ENCODE results near the gene OVAAL. TPM values are rescaled to one million over a fixed set of nuclear protein-coding genes. Genes with fewer than 3 reads are reported as not detected.

Gene OVAAL
- total RNA-seq, 4 donors from 2014 or later: not detected

DNA sequence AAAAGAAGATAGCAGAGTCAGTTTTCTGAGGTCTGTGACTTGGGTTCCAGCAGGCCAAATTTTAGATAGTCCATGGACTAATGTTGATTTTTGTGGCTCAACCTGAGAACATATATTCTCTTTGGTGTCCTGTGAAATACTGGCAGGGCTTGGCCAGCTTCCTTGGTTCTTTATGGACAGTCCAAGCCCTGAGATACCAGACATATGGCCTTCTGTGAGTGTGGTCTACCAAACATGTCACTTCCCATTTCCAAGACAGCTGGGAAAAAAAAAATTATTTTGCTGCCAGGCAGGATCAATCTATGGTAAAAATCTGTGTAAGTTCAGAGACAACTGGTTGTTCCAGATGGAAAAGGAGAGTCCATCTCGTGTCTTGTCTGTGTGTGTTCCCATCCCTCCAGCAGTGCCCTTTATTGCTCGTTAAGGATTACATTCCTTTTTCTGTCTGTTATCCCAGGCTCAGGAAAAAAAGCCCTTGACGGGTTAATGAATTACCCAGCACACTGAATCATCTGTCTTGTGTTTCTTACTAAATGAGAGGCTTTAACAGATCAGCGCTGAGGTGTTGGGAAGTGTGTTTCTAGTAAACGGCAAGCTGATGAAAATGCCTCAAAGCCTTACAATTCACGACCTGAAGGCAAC is 39.7 kb downstream of the OVAAL start:
- 47 to 54% methylated on average over 6 of the region's 6 CpGs for WGBS, 2 donors
- TF ChIP-seq, protein P1, sequence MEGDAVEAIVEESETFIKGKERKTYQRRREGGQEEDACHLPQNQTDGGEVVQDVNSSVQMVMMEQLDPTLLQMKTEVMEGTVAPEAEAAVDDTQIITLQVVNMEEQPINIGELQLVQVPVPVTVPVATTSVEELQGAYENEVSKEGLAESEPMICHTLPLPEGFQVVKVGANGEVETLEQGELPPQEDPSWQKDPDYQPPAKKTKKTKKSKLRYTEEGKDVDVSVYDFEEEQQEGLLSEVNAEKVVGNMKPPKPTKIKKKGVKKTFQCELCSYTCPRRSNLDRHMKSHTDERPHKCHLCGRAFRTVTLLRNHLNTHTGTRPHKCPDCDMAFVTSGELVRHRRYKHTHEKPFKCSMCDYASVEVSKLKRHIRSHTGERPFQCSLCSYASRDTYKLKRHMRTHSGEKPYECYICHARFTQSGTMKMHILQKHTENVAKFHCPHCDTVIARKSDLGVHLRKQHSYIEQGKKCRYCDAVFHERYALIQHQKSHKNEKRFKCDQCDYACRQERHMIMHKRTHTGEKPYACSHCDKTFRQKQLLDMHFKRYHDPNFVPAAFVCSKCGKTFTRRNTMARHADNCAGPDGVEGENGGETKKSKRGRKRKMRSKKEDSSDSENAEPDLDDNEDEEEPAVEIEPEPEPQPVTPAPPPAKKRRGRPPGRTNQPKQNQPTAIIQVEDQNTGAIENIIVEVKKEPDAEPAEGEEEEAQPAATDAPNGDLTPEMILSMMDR (IDR thresholded peaks at IDR 0.05): no peak
- no peak for TF ChIP-seq POLR2A (IDR thresholded peaks at IDR 0.05)
- no peak overlapping the region for H3K4me3 ChIP-seq (ENCODE audit: low read depth, poor library complexity, severe bottlenecking)
- intact Hi-C loops (cut with DNase I; ENCODE audit: low total_unique reads): no loop called here
- no peak for DNase-seq (ENCODE audit: low spot score in 2 of 2)

DNA sequence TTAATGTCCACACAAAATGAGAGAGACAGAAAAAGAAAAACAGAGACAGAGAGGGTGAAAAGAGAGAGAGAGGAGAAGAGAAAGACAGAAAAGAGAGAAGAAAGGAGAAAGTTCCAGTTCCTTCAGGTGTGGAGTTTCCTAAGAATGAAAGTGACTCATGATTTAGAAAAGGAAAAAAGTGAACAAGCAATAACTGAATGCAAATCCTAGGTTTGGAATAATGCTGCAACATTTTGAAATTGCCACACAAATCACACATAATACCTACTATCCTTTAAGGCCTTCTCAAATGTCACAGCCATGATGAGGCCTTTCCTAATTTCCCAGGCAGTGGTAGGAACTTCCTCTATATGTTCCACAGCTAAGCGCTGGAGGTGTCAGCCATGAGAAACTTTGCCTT is 41.6 kb downstream of the OVAAL start:
- no peak for TF ChIP-seq POLR2A (IDR thresholded peaks at IDR 0.05)
- TF ChIP-seq, protein P1 (IDR thresholded peaks at IDR 0.05): no peak
- WGBS, 2 donors: 88 to 100% methylated on average over 1 of the region's 1 CpG
- H3K4me3 ChIP-seq (ENCODE audit: low read depth, poor library complexity, severe bottlenecking): no peak overlapping the region
- no peak for DNase-seq (ENCODE audit: low spot score in 2 of 2)
- intact Hi-C loops (cut with DNase I; ENCODE audit: low total_unique reads): no loop called here

DNA sequence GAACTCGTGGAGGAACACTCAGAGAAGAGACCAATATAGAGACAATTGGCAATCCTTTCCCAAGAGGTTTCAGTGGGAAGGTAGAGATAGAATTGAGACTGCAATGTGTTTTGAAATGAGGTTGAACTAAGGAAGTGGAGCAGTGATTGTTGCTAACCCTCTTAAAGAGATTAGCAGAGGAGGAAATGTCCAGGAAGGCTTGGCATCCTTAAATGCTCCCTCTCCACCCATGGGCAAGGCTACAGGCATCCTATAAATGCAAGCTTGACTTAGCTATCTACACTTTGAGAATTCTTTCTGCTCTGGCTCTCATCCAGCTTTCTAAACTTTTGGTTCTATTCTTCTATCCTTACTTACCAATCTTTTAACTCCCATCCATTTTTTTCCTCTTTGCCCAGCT is 42.7 kb downstream of the OVAAL start:
- intact Hi-C loops (cut with DNase I; ENCODE audit: low total_unique reads): no loop called here
- no peak overlapping the region for H3K4me3 ChIP-seq (ENCODE audit: low read depth, poor library complexity, severe bottlenecking)
- TF ChIP-seq, protein P1 (IDR thresholded peaks at IDR 0.05): no peak
- TF ChIP-seq POLR2A (IDR thresholded peaks at IDR 0.05): no peak
- 59 to 71% methylated on average over 1 of the region's 1 CpG for WGBS, 2 donors
- DNase-seq (ENCODE audit: low spot score in 2 of 2): no peak

DNA sequence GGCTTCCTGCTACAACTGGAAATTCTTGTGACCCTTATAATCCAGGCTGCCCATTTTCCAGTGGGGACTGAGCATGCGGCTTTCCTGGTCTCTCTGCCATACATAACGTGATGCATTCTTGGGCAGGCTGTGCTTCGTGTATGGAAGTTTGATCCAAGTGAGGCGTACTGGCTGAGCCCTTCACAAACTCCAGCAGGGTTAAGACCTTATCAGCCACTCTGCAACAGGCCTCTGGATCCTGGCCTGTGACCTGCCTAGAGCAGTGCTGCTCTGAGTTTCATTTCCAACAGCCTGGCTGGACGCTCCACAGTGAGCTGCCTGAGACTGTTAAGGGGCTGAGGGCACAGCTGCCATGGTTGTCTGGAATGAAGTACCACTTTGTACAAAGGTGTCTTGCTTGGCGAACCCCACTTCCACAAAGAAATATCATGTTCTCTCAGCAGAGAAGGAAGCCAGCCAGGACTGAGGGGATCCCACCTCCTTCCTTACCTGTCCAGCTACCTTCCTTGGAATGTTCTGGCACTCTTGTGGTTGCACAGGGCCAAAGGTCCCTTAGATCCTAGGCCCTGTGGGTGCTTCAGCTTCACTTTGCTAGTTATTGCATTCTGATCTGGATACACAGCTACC is 44.6 kb downstream of the OVAAL start:
- TF ChIP-seq, protein P1 (IDR thresholded peaks at IDR 0.05): no peak
- no peak for TF ChIP-seq POLR2A (IDR thresholded peaks at IDR 0.05)

DNA sequence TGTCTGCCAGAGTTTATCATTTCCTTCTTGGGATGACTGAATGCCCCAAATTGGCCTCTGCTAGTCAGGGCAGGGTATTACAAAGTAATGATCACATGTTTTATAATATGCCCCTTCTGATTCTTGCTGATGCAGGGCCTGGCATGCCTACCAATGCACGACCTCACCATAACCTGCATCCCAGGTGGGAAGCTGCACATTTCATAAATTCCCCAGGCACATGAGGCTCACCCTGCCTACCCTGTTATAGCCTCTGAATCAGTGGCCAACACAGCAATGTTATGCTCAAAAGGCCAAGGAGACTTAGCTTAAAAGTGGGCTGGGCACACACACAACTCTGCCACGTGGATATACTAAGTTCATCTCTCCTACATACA is 45.1 kb downstream of the OVAAL start:
- WGBS, 2 donors: 51 to 81% methylated on average over 2 of the region's 2 CpGs
- intact Hi-C loops (cut with DNase I; ENCODE audit: low total_unique reads): no loop called here
- no peak for DNase-seq (ENCODE audit: low spot score in 2 of 2)
- no peak overlapping the region for H3K4me3 ChIP-seq (ENCODE audit: low read depth, poor library complexity, severe bottlenecking)
- TF ChIP-seq POLR2A (IDR thresholded peaks at IDR 0.05): no peak

More for the DNA sequence above, 44.6 kb downstream of the OVAAL start:
- intact Hi-C loops (cut with DNase I; ENCODE audit: low total_unique reads): no loop called here
- no peak for DNase-seq (ENCODE audit: low spot score in 2 of 2)
- 90 to 92% methylated on average over 6 of the region's 6 CpGs for WGBS, 2 donors
- H3K4me3 ChIP-seq (ENCODE audit: low read depth, poor library complexity, severe bottlenecking): no peak overlapping the region

DNA sequence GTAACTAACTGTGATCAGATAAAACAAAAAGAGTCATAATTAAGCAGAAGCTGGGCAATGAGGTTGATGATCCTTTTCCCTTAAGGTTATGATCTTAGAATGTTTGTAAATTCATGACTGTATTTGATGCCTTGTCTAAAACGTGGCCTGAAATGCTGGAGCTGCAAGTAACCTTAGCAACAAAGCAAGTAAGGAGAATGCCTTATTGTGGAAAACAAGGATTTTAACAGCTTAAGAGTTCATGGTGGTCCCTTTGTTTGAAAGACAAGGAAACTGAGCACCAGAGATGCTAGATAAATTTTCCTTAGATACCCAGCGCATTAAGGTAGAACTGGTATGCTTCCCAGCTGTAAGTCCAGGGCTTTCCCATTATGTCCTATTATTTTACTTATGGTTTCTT is 47.4 kb downstream of the OVAAL start:
- no peak for DNase-seq (ENCODE audit: low spot score in 2 of 2)
- TF ChIP-seq, protein P1 (IDR thresholded peaks at IDR 0.05): no peak
- H3K4me3 ChIP-seq (ENCODE audit: low read depth, poor library complexity, severe bottlenecking): no peak overlapping the region
- 68 to 75% methylated on average over 2 of the region's 2 CpGs for WGBS, 2 donors
- intact Hi-C loops (cut with DNase I; ENCODE audit: low total_unique reads): no loop called here

Measured in lower leg skin (tissue), 4 donors.